OCI-LY3 (cell line): ENCODE data around the gene RBM22.
A peak's percentile ranks its signal among the peaks of the same experiment; 100 is the strongest.

Experiments
- H2AFZ ChIP-seq: fragments of 200-600, 300-600 bp; shearing (Covaris generic); 2 replicates; pipeline ENCODE4 v1.6.0; 2014; ENCODE audit warnings: antibody characterized with exemption, low read depth, low read length
- H3K27ac ChIP-seq: fragments of 200-600, 300-600 bp; sonication (generic); 2 replicates; pipeline ENCODE4 v1.5.1; 2014; ENCODE audit warnings: mild to moderate bottlenecking, low read length, moderate library complexity, mixed read lengths
- H3K27me3 ChIP-seq: fragments of 200-600, 300-600 bp; sonication (generic); 2 replicates; pipeline ENCODE4 v1.6.1; 2014; ENCODE audit warnings: low read depth, low read length, mixed read lengths
- H3K36me3 ChIP-seq: fragments of 200-600, 300-600 bp; sonication (generic); replicated peaks from 2 replicates; pipeline ENCODE3; 2014; ENCODE audit warnings: low read depth, low read length, mixed read lengths
- H3K4me1 ChIP-seq: fragments of 300-600, 200-600 bp; sonication (generic); 2 replicates; pipeline ENCODE4 v1.6.1; 2014; ENCODE audit warnings: low read length, mixed read lengths
- H3K4me2 ChIP-seq: fragments of 200-600, 300-600 bp; sonication (generic); 2 replicates; pipeline ENCODE4 v1.6.1; 2014; ENCODE audit warnings: low read length, mixed read lengths
- H3K4me3 ChIP-seq: fragments of 300-600, 200-600 bp; sonication (generic); 2 replicates; pipeline ENCODE4 v1.5.1; 2014; ENCODE audit warnings: antibody characterized with exemption, mild to moderate bottlenecking, low read length, moderate library complexity
- H3K79me2 ChIP-seq: fragments of 300-600, 200-600 bp; shearing (Covaris generic); 2 replicates; pipeline ENCODE4 v1.6.1; 2014; ENCODE audit warnings: mild to moderate bottlenecking, low read length, mixed read lengths
- H3K9ac ChIP-seq: fragments of 300-600, 200-600 bp; shearing (Covaris generic); 2 replicates; pipeline ENCODE4 v1.6.0; 2014; ENCODE audit warnings: mild to moderate bottlenecking, low read length, moderate library complexity
- H3K9me3 ChIP-seq: fragments of 200-600, 300-600 bp; shearing (Covaris generic); 2 replicates; pipeline ENCODE4 v1.6.1; 2014; ENCODE audit warnings: low read length, mixed read lengths; ENCODE audit not compliant: insufficient read depth
- H4K20me1 ChIP-seq: fragments of 200-600, 300-600 bp; sonication (generic); 2 replicates; pipeline ENCODE4 v1.6.1; 2016; ENCODE audit warnings: low read length, mixed read lengths; ENCODE audit not compliant: insufficient read depth
- CTCF ChIP-seq: fragments of 200-600, 300-600 bp; sonication (generic); IDR thresholded peaks from 2 replicates; pipeline ENCODE4 v1.5.1; 2014; ENCODE audit warnings: antibody characterized with exemption, low read length, low read depth
- EZH2phosphoT487 ChIP-seq: fragments of 200-600 bp; shearing (Covaris generic); IDR thresholded peaks from 2 replicates; pipeline ENCODE4 v1.6.1; 2018; ENCODE audit warnings: antibody characterized with exemption, mixed run types, low read depth

RBM22 gene

GRCh38 chr5:150700246-150700593 lies 642 bp downstream of the RBM22 start:
- Histone ChIP-seq H3K36me3 (peaks cover 11% of the 10 kb centered on the region), H3K9ac (peak overlapping the region; percentile 98), H3K79me2 (peaks cover 23% of the 10 kb centered on the region), H3K4me2 (peak overlapping the region; percentile 94), H3K4me3 (peak overlapping the region; percentile 100), H2AFZ (no peak overlapping the region), H3K27ac (peak overlapping the region; percentile 82), H4K20me1 (peaks cover 5% of the 10 kb centered on the region; the same call in 1 of the 2 replicates), H3K27me3 (no peaks in the 10 kb centered on the region), H3K9me3 (no peaks in the 10 kb centered on the region), H3K4me1 (peaks cover 13% of the 10 kb centered on the region)
- no peak for TF ChIP-seq CTCF
- TF ChIP-seq EZH2phosphoT487, result no peak

- Histone ChIP-seq H3K79me2 (peaks cover 11% of the 10 kb centered on the region), H3K27ac (no peak overlapping the region), H3K4me3 (no peak overlapping the region), H3K9ac (no peak overlapping the region), H4K20me1 (no peaks in the 10 kb centered on the region), H3K9me3 (no peaks in the 10 kb centered on the region), H3K27me3 (no peaks in the 10 kb centered on the region), H3K4me1 (peaks cover 2% of the 10 kb centered on the region), H3K36me3 (peaks cover 44% of the 10 kb centered on the region), H3K4me2 (no peak overlapping the region), H2AFZ (no peak overlapping the region)
- TF ChIP-seq CTCF (no peak), EZH2phosphoT487 (no peak)
Measured at GRCh38 chr5:150694612-150695011, 6.2 kb downstream of the RBM22 start.

- H3K79me2 ChIP-seq, result no peaks in the 10 kb centered on the region
- no peaks in the 10 kb centered on the region for H3K27me3 ChIP-seq
- H3K9me3 ChIP-seq, result no peaks in the 10 kb centered on the region
- H3K4me3 ChIP-seq, result no peak overlapping the region
- H3K4me1 ChIP-seq, result no peaks in the 10 kb centered on the region
- no peak overlapping the region for H3K27ac ChIP-seq
- TF ChIP-seq EZH2phosphoT487 (no peak), CTCF (no peak)
- no peak overlapping the region for H3K4me2 ChIP-seq
- no peak overlapping the region for H3K9ac ChIP-seq
- no peak overlapping the region for H2AFZ ChIP-seq
- H3K36me3 ChIP-seq, result peaks cover 47% of the 10 kb centered on the region
- no peaks in the 10 kb centered on the region for H4K20me1 ChIP-seq
Measured at GRCh38 chr5:150692276-150692675, 8.6 kb downstream of the RBM22 start.

GRCh38 chr5:150690760-150691159 lies 10.1 kb downstream of the RBM22 start:
- Histone ChIP-seq H3K36me3 (peaks cover 36% of the 10 kb centered on the region), H3K4me3 (no peak overlapping the region), H3K9ac (no peak overlapping the region), H3K4me2 (no peak overlapping the region), H3K27me3 (no peaks in the 10 kb centered on the region), H3K27ac (no peak overlapping the region), H4K20me1 (no peaks in the 10 kb centered on the region), H3K79me2 (no peaks in the 10 kb centered on the region), H3K4me1 (no peaks in the 10 kb centered on the region), H2AFZ (no peak overlapping the region), H3K9me3 (no peaks in the 10 kb centered on the region)
- TF ChIP-seq EZH2phosphoT487 (no peak), CTCF (no peak)
